Measurements from ENCODE around the gene ARHGEF19. TPM values are rescaled to one million over a fixed set of nuclear protein-coding genes. Genes with fewer than 3 reads are reported as not detected.

Gene ARHGEF19
- total and polyA plus RNA-seq, 9 of the 15 experiments (the other 6 are each of a cell fraction or from before 2014, with no cell fraction given): 0.73 to 21.0 (median 5.2) TPM

- TF ChIP-seq FOXK2 (conservative IDR thresholded peaks at IDR 0.05 in 1 of 2, IDR thresholded peaks at IDR 0.05 in 1 of 2; ENCODE audit: low read depth in 2 of 2) (no peak), TFAP4 (CRISPR knock-in tag; IDR thresholded peaks at IDR 0.05; ENCODE audit: borderline replicate concordance) (no peak), HDAC2 (IDR thresholded peaks at IDR 0.05) (peak; percentile 77), TFAM (CRISPR knock-in tag; conservative IDR thresholded peaks at IDR 0.05) (no peak), ZNF764 (CRISPR knock-in tag; IDR thresholded peaks at IDR 0.05; ENCODE audit: low read depth) (0 out of 2 replicates have a peak, but pooled peaks have one; percentile 61), SP2 (IDR thresholded peaks at IDR 0.05; ENCODE audit: extremely low read depth, low read depth, low read length, poor library complexity, severe bottlenecking) (no peak), GTF3C2 (IDR thresholded peaks at IDR 0.05; ENCODE audit: borderline replicate concordance, extremely low read depth, insufficient read length) (no peak), TBP (optimal IDR thresholded peaks at IDR 0.05; ENCODE audit: low read depth, low read length) (no peak), KAT2B (IDR thresholded peaks at IDR 0.05; ENCODE audit: low read depth, low read length) (no peak), MED1 (CRISPR knock-in tag; IDR thresholded peaks at IDR 0.05; ENCODE audit: borderline replicate concordance) (no peak), MECOM (CRISPR knock-in tag; IDR thresholded peaks at IDR 0.05) (no peak), ILK (tag; IDR thresholded peaks at IDR 0.05; ENCODE audit: borderline replicate concordance, low read depth) (no peak), RCOR1 (IDR thresholded peaks at IDR 0.05; ENCODE audit: borderline replicate concordance in 1 of 2, low read depth in 2 of 2, low read length in 2 of 2) (no peak), NFE2 (IDR thresholded peaks at IDR 0.05; ENCODE audit: low read depth) (no peak), PKNOX1 (IDR thresholded peaks at IDR 0.05) (no peak; the same call in 1 of the 2 replicates), ARNT (IDR thresholded peaks at IDR 0.05) (peak in 1 of 2 experiments; percentile 66; a peak in 2 of 4 replicates), ZBTB33 (CRISPR knock-in tag; IDR thresholded peaks at IDR 0.05) (0 out of 2 replicates have a peak, but pooled peaks have one; percentile 23), ZNF23 (CRISPR knock-in tag; IDR thresholded peaks at IDR 0.05) (no peak), BACH1 (tag; IDR thresholded peaks at IDR 0.05) (no peak), NELFE (IDR thresholded peaks at IDR 0.05; ENCODE audit: insufficient read depth, insufficient read length) (no peak), ZBED1 (IDR thresholded peaks at IDR 0.05) (no peak)
Measured at GRCh38 chr1:16207318-16208269, 4.9 kb downstream of the ARHGEF19 start (continued).

Measured in K562 (cell line).